CD4-positive, alpha-beta memory T cell (primary cell): Measurements from ENCODE around the gene GFOD1. TPM values are rescaled to one million over a fixed set of nuclear protein-coding genes. Genes with fewer than 3 reads are reported as not detected.
A peak's percentile ranks its signal among the peaks of the same experiment; 100 is the strongest.

ENCODE experiments used
- CTCF ChIA-PET: fragments of 350-600 bp; sonication (Branson Sonifier 250); formaldehyde crosslinking; loops from one replicate; lab custom pipeline; 2021; ENCODE audit warnings: inconsistent platforms; ENCODE audit not compliant: partially characterized antibody; lab: Charles Lee
- POLR2A ChIA-PET: fragments of 350-600 bp; sonication (Branson Sonifier 250); formaldehyde crosslinking; loops from one replicate; lab custom pipeline; 2021; ENCODE audit not compliant: partially characterized antibody; lab: Charles Lee
- DNase-seq, 5 donors: peaks; one replicate each; pipeline versions ENCODE4 v3.0.0 to v3.0.0-alpha.2; 2020 to 2022; ENCODE audit warnings: mixed read lengths in 1 of 5
- H3K27ac ChIP-seq: one replicate; pipeline ENCODE4 v1.7.0; 2013; ENCODE audit warnings: low read depth, low read length
- H3K27me3 ChIP-seq: 2 replicates; pipeline ENCODE4 v1.7.0; 2013; ENCODE audit warnings: mild to moderate bottlenecking, low read length, moderate library complexity; ENCODE audit not compliant: insufficient read depth
- H3K36me3 ChIP-seq: 2 replicates; pipeline ENCODE4 v1.7.0; 2013; ENCODE audit warnings: mild to moderate bottlenecking, low read length, moderate library complexity; ENCODE audit not compliant: insufficient read depth
- H3K4me1 ChIP-seq: 2 replicates; pipeline ENCODE4 v1.7.0; 2013; ENCODE audit warnings: mild to moderate bottlenecking, low read length, moderate library complexity; ENCODE audit not compliant: insufficient read depth
- H3K4me3 ChIP-seq, 2 donors: one replicate each; pipeline ENCODE4 v1.7.0; 2013; ENCODE audit warnings: low read length in 2 of 2, mild to moderate bottlenecking in 1 of 2
- H3K9me3 ChIP-seq, 2 donors: one replicate each; pipeline ENCODE4 v1.7.0; 2013; ENCODE audit warnings: low read length in 2 of 2, control low read depth in 1 of 2; ENCODE audit not compliant: control insufficient read depth in 1 of 2
- H3K27ac Mint-ChIP-seq, 7 donors: one replicate each; pipeline ENCODE4 v1.8.0; 2020 to 2021; ENCODE audit warnings: mixed read lengths in 7 of 7, mild to moderate bottlenecking in 6 of 7, inconsistent platforms in 3 of 7, moderate library complexity in 3 of 7
- H3K27me3 Mint-ChIP-seq, 2 donors: one replicate each; pipeline ENCODE4 v1.8.0; 2020 to 2021; ENCODE audit warnings: mixed read lengths in 2 of 2
- H3K36me3 Mint-ChIP-seq, 2 donors: one replicate each; pipeline ENCODE4 v1.8.0; 2020 to 2021; ENCODE audit warnings: mixed read lengths in 2 of 2, inconsistent platforms in 1 of 2, mild to moderate bottlenecking in 1 of 2
- H3K4me1 Mint-ChIP-seq, 4 donors: one replicate each; pipeline ENCODE4 v1.8.0; 2020 to 2021; ENCODE audit warnings: mixed read lengths in 4 of 4, mild to moderate bottlenecking in 1 of 4
- H3K4me3 Mint-ChIP-seq, 8 donors: one replicate each; pipeline ENCODE4 v1.8.0; 2020 to 2021; ENCODE audit warnings: mixed read lengths in 8 of 8, mild to moderate bottlenecking in 7 of 8, moderate library complexity in 6 of 8, inconsistent platforms in 3 of 8
- H3K9me3 Mint-ChIP-seq, 8 donors: one replicate each; pipeline ENCODE4 v1.8.0; 2020 to 2021; ENCODE audit warnings: mixed read lengths in 8 of 8, mild to moderate bottlenecking in 5 of 8, inconsistent platforms in 3 of 8, moderate library complexity in 1 of 8
- intact Hi-C: fragments of 100-400 bp; cut with micrococcal nuclease; formaldehyde crosslinking; loops from one replicate; pipeline ENCODE4 v1.15.1; 2023
- polyA plus RNA-seq, 2 donors: library from polyadenylated mRNA; unstranded; fragments of 300-500 nt; fragmentation: Illumina TruSeq; gene quantifications; one replicate each; pipeline ENCODE4 v1.2.3, GENCODE V29; 2021
- total RNA-seq, 2 experiments: library from RNA; stranded (reverse); gene quantifications; one replicate each; pipeline ENCODE4 v1.2.3, GENCODE V29; 2021

The GFOD1 gene
- total RNA-seq (1 to 10 TPM in 1 of 2 experiments, under 1 TPM in 1; 0.97 to 1.1 TPM), polyA plus RNA-seq (under 1 TPM in 1 of 2 donors, not detected in 1; 0.95 TPM)

DNA sequence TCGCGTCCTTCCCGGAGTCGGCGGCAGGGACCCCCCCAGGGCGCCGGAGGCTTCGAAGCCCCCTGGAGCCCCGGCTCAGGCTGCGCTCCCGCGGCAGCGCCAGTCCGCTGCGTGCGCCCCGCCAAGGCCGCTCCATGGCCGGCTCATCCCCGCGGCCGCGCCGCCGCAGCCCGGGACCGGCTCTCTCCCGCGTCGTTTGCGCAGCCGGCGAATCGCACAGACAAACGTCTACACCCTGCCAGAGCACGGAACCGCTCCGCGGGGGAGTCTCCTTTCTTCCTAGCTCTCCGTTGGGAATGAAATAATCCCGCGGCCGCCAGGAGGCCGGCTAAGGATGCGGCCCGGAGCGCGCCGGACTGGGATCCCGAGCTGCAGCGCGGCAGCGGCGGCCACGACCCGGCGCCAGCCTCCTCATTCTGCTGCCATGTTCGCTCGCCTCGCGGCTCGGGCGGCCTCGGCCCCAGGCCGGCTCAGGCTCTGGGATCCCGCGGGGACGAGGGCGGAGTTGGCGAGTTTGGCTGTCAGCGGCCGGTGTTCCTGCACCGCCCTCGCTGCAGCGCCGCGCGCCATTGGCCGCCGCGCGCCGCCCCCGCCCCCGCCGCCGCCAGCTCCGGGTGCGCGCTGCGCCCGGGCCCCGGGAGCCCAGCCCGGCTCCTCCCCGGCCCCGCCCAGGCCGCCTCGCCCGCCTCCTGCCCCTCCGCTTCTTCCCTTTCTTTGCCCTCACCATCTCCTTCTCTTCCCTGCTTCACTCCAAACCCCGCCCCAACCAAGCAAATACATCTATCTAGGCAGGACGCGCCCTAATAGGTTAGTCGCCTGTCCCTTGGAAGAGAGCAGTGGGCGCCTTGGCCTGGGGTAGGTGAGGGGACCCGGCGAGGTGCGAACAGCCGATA is at the start of gene GFOD1:
TSS of gene GFOD1 (minus strand) at position 479 of the 893 bp plus-strand sequence. CDS start 710 bp downstream, outside the sequence.
- H3K27ac Mint-ChIP-seq, result peak within 1 kb of the TSS; percentile 42 to 78 (median 73)
- peak within 1 kb of the TSS; percentile 4 for H3K27ac ChIP-seq
- intact Hi-C loops, result loop anchor here (1.0 to 5.0 kb wide), 6 partner anchors 35 to 225 kb away; partner anchors contain the start of genes RANBP9, SIRT5 and TBC1D7
- no peaks in the 10 kb centered on the region for H3K27me3 ChIP-seq
- peaks cover 0 to 2% of the 10 kb centered on the region in 2 donors for H3K36me3 Mint-ChIP-seq
- ChIA-PET POLR2A (interaction anchor here (1.2 to 3.0 kb wide), 6 partner anchors 25 to 222 kb away, joined by 3 to 17 read pairs (median 5); partner anchors contain the start of genes SIRT5 and TBC1D7), CTCF (interaction anchor here (0.9 to 1.5 kb wide), 3 partner anchors 88 to 158 kb away, joined by 3 to 6 read pairs (median 3); no protein-coding TSS in a partner anchor)
- H3K4me3 Mint-ChIP-seq, result peak within 1 kb of the TSS; percentile 88 to 94 (median 92)
- peaks cover 16 to 36% (median 30%) of the 10 kb centered on the region in 4 donors for H3K4me1 Mint-ChIP-seq
- no peaks in the 10 kb centered on the region for H3K9me3 ChIP-seq
- no peaks in the 10 kb centered on the region for H3K36me3 ChIP-seq
- peak within 1 kb of the TSS; percentile 67 to 69 for H3K4me3 ChIP-seq
- peaks cover 0 to 2% (median 0%) of the 10 kb centered on the region in 8 donors for H3K9me3 Mint-ChIP-seq
- peaks cover 12% of the 10 kb centered on the region for H3K4me1 ChIP-seq
- peaks cover 5 to 6% of the 10 kb centered on the region in 2 donors for H3K27me3 Mint-ChIP-seq
- peak; percentile 55 to 68 (median 61) for DNase-seq

DNA sequence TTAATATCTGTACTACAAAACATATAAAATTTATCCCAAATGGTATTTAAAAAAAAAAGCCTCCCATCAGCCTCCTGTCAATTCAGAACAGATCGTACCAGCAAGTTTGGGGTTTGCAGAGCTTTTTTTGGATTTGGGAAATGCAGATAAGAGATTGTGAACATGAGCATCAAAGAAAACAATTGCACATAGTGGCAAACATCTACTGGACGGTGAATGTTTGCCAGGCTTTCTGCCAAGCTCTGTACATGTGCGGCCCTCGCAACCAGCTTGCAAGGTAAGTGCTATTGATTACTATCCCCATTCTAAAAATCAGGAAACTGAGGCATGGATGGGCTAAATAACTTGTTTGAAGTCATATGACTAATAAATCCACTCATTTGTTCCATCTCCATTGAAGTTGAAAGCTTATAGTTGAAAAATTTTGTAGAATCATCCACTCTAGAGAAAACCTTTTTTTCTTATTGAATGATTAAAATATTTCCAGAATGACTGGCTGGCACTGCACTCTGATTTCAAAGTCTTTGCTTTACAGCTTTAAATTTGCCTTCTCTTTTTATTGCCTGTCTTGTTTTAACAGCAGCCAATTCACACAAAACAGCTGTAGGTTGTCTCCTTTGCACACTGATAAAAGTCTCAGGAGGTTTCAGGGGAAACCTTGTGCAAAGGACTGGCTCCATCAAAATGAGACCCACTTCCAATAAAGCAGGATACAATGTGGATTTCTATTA is 49.6 kb upstream of the GFOD1 start:
- Histone ChIP-seq H3K36me3 (no peaks in the 10 kb centered on the region), H3K27me3 (no peaks in the 10 kb centered on the region), H3K4me1 (no peaks in the 10 kb centered on the region), H3K27ac (no peak overlapping the region), H3K4me3 (no peak overlapping the region), H3K9me3 (no peaks in the 10 kb centered on the region)
- Mint-ChIP-seq H3K9me3 (no peaks in the 10 kb centered on the region), H3K4me3 (no peak overlapping the region), H3K27me3 (no peaks in the 10 kb centered on the region), H3K27ac (no peak overlapping the region), H3K4me1 (no peaks in the 10 kb centered on the region), H3K36me3 (no peaks in the 10 kb centered on the region)
- intact Hi-C loops, result no loop called here
- ChIA-PET POLR2A (interaction anchor here (0.5 kb wide), 1 partner anchor 562 kb away, joined by 3 read pairs; no protein-coding TSS in a partner anchor), CTCF (interaction anchor here (1.4 to 5.2 kb wide), 5 partner anchors 70 to 206 kb away, joined by 4 to 24 read pairs (median 10); no protein-coding TSS in a partner anchor)
- DNase-seq, result no peak

- no peak overlapping the region for H3K4me3 ChIP-seq
- CTCF ChIA-PET, result interaction anchor here (0.6 to 5.2 kb wide), 2 partner anchors 13 to 82 kb away, joined by 3 to 24 read pairs; no protein-coding TSS in a partner anchor
- intact Hi-C loops, result no loop called here
- H3K4me1 ChIP-seq, result no peaks in the 10 kb centered on the region
- H3K9me3 ChIP-seq, result no peaks in the 10 kb centered on the region
- no peaks in the 10 kb centered on the region for H3K36me3 ChIP-seq
- POLR2A ChIA-PET, result no interaction called here
- no peaks in the 10 kb centered on the region for H3K27me3 ChIP-seq
- H3K27ac ChIP-seq, result no peak overlapping the region
- no peaks in the 10 kb centered on the region for H3K9me3 Mint-ChIP-seq
- H3K27me3 Mint-ChIP-seq, result no peaks in the 10 kb centered on the region
- H3K4me1 Mint-ChIP-seq, result no peaks in the 10 kb centered on the region
- H3K27ac Mint-ChIP-seq, result no peak overlapping the region
- H3K4me3 Mint-ChIP-seq, result no peak overlapping the region
- no peaks in the 10 kb centered on the region for H3K36me3 Mint-ChIP-seq
- no peak for DNase-seq
Observed at GRCh38 chr6:13535306-13535705, 47.9 kb upstream of the GFOD1 start.

- Histone ChIP-seq H3K4me1 (no peaks in the 10 kb centered on the region), H3K4me3 (no peak overlapping the region), H3K27ac (no peak overlapping the region), H3K27me3 (no peaks in the 10 kb centered on the region), H3K36me3 (no peaks in the 10 kb centered on the region), H3K9me3 (no peaks in the 10 kb centered on the region)
- CTCF ChIA-PET, result interaction anchor here (0.6 kb wide), 1 partner anchor 14 kb away, joined by 3 read pairs; no protein-coding TSS in a partner anchor
- Mint-ChIP-seq H3K4me1 (no peaks in the 10 kb centered on the region), H3K36me3 (no peaks in the 10 kb centered on the region), H3K27ac (no peak overlapping the region), H3K4me3 (no peak overlapping the region), H3K9me3 (no peaks in the 10 kb centered on the region), H3K27me3 (no peaks in the 10 kb centered on the region)
- POLR2A ChIA-PET, result no interaction called here
- no peak for DNase-seq
- intact Hi-C loops, result no loop called here
Observed at GRCh38 chr6:13534536-13534935, 47.1 kb upstream of the GFOD1 start.

DNA sequence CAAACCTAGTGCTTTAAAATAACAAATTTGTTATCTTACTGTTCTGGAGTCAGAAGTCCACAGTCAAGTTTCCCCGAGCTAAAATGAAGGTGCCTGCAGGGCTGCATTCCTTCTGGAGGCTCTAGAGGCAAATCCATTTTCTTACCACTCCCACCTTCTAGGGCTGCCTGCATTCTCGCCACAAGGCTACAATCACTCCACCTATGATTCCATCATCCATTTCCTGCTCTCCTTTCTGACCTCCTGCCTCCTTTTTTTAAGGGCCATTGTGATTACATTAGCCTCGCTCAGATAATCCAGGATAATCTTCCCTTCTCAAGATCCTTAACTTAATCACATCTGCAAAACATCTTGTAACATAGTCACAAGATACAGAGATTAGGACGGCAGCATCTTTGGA is 44.6 kb upstream of the GFOD1 start:
- ChIA-PET CTCF (interaction anchor here (1.0 to 1.1 kb wide), 2 partner anchors 78 to 197 kb away, joined by 3 read pairs; no protein-coding TSS in a partner anchor), POLR2A (no interaction called here)
- Mint-ChIP-seq H3K27me3 (no peaks in the 10 kb centered on the region), H3K9me3 (no peaks in the 10 kb centered on the region), H3K36me3 (no peaks in the 10 kb centered on the region), H3K27ac (no peak overlapping the region), H3K4me1 (no peaks in the 10 kb centered on the region), H3K4me3 (no peak overlapping the region)
- intact Hi-C loops, result no loop called here
- no peak overlapping the region for H3K27ac ChIP-seq
- no peaks in the 10 kb centered on the region for H3K9me3 ChIP-seq
- no peaks in the 10 kb centered on the region for H3K27me3 ChIP-seq
- H3K4me3 ChIP-seq, result no peak overlapping the region
- H3K4me1 ChIP-seq, result no peaks in the 10 kb centered on the region
- H3K36me3 ChIP-seq, result no peaks in the 10 kb centered on the region
- no peak for DNase-seq

GRCh38 chr6:13528777-13529343 is 41.5 kb upstream of the GFOD1 start:
- H3K9me3 Mint-ChIP-seq, result no peaks in the 10 kb centered on the region
- no peak overlapping the region for H3K4me3 Mint-ChIP-seq
- Histone ChIP-seq H3K4me3 (no peak overlapping the region), H3K27me3 (no peaks in the 10 kb centered on the region), H3K27ac (no peak overlapping the region), H3K36me3 (no peaks in the 10 kb centered on the region), H3K9me3 (no peaks in the 10 kb centered on the region), H3K4me1 (no peaks in the 10 kb centered on the region)
- H3K27me3 Mint-ChIP-seq, result no peaks in the 10 kb centered on the region
- intact Hi-C loops, result no loop called here
- H3K27ac Mint-ChIP-seq, result peak overlapping the region in 1 of 7 donors; percentile 13
- ChIA-PET POLR2A (no interaction called here), CTCF (no interaction called here)
- peaks cover 0 to 5% (median under 1%) of the 10 kb centered on the region in 4 donors for H3K4me1 Mint-ChIP-seq
- DNase-seq, result no peak
- H3K36me3 Mint-ChIP-seq, result no peaks in the 10 kb centered on the region
